DMS 273 (cell line): ENCODE measurements around the gene ASTL.

Experiments used
- DNase-seq: peaks from one replicate; lab custom pipeline; 2025; ENCODE audit not compliant: unreplicated experiment; lab: John Stamatoyannopoulos, UW

ASTL gene

GRCh38 chr2:96114546-96114902, 23.8 kb downstream of the ASTL start:
- no peak for DNase-seq

GRCh38 chr2:96113951-96114350, 24.4 kb downstream of the ASTL start:
- DNase-seq = no peak

GRCh38 chr2:96113367-96113677, 25.0 kb downstream of the ASTL start:
- peak; percentile 33 for DNase-seq

GRCh38 chr2:96112501-96113366, 25.6 kb downstream of the ASTL start:
- no peak for DNase-seq

- DNase-seq = no peak
These were observed 26.3 kb downstream of the ASTL start for GRCh38 chr2:96111823-96112500.

GRCh38 chr2:96111257-96111640, 27.1 kb downstream of the ASTL start:
- DNase-seq = no peak

- no peak for DNase-seq
These were observed 27.6 kb downstream of the ASTL start for GRCh38 chr2:96110621-96111256.

- DNase-seq = no peak
These were observed 28.3 kb downstream of the ASTL start for GRCh38 chr2:96109931-96110511.

- no peak for DNase-seq
These were observed 29.0 kb downstream of the ASTL start for GRCh38 chr2:96109361-96109680.

- peak; percentile 61 for DNase-seq
These were observed 29.6 kb downstream of the ASTL start for GRCh38 chr2:96108541-96109360.

GRCh38 chr2:96108151-96108540, 30.2 kb downstream of the ASTL start:
- DNase-seq = peak; percentile 29

GRCh38 chr2:96107708-96108065, 30.6 kb downstream of the ASTL start:
- DNase-seq = no peak

GRCh38 chr2:96106991-96107707, 31.2 kb downstream of the ASTL start:
- no peak for DNase-seq

- no peak for DNase-seq
These were observed 32.1 kb downstream of the ASTL start for GRCh38 chr2:96105994-96106715.

GRCh38 chr2:96105152-96105915, 33.0 kb downstream of the ASTL start:
- no peak for DNase-seq

GRCh38 chr2:96104487-96104861, 33.8 kb downstream of the ASTL start:
- DNase-seq = no peak

- DNase-seq = no peak
These were observed 34.4 kb downstream of the ASTL start for GRCh38 chr2:96103761-96104486.

GRCh38 chr2:96103187-96103601, 35.1 kb downstream of the ASTL start:
- DNase-seq = no peak
